Measurements from ENCODE around the gene LRP3.
"Not testable (repeated sequence)": the region's sequence is repeated elsewhere in the genome, so short reads cannot be mapped to it uniquely, and the experiment has no call there.

LRP3 gene

GRCh38 chr19:33203529-33203928 lies 9.4 kb downstream of the LRP3 start:
- DNase-seq = no peak

GRCh38 chr19:33204136-33204973 lies 10.2 kb downstream of the LRP3 start:
- DNase-seq = no peak

- DNase-seq = no peak
These were observed 11.0 kb downstream of the LRP3 start for GRCh38 chr19:33205110-33205509.

GRCh38 chr19:33205531-33206260 lies 11.6 kb downstream of the LRP3 start:
- DNase-seq = no peak

- DNase-seq = no peak
These were observed 12.3 kb downstream of the LRP3 start for GRCh38 chr19:33206261-33207039.

GRCh38 chr19:33207040-33207620 lies 13.0 kb downstream of the LRP3 start:
- no peak for DNase-seq

- DNase-seq = no peak
These were observed 13.8 kb downstream of the LRP3 start for GRCh38 chr19:33207903-33208302.

GRCh38 chr19:33208371-33208895 lies 14.3 kb downstream of the LRP3 start:
- DNase-seq = no peak

GRCh38 chr19:33208904-33209849 lies 15.0 kb downstream of the LRP3 start:
- DNase-seq = no peak

- DNase-seq = not testable (repeated sequence)
These were observed 15.7 kb downstream of the LRP3 start for GRCh38 chr19:33209850-33210230.

GRCh38 chr19:33210266-33210940 lies 16.3 kb downstream of the LRP3 start:
- no peak for DNase-seq

- no peak for DNase-seq
These were observed 17.8 kb downstream of the LRP3 start for GRCh38 chr19:33211794-33212435.

GRCh38 chr19:33212436-33213172 lies 18.5 kb downstream of the LRP3 start:
- no peak for DNase-seq

- peak; percentile 46 for DNase-seq
These were observed 20.5 kb downstream of the LRP3 start for GRCh38 chr19:33214596-33214995.

GRCh38 chr19:33215438-33216197 lies 21.5 kb downstream of the LRP3 start:
- DNase-seq = no peak

GRCh38 chr19:33216198-33216830 lies 22.2 kb downstream of the LRP3 start:
- DNase-seq = no peak

GRCh38 chr19:33217881-33218280 lies 23.8 kb downstream of the LRP3 start:
- no peak for DNase-seq

GRCh38 chr19:33219261-33219815 lies 25.2 kb downstream of the LRP3 start:
- no peak for DNase-seq

Measured in NCI-H345 (cell line).